CD4-positive, alpha-beta memory T cell (primary cell): Measurements from ENCODE around the gene E2F6. TPM values are rescaled to one million over a fixed set of nuclear protein-coding genes. Genes with fewer than 3 reads are reported as not detected.

Experiments
- CTCF ChIA-PET: fragments of 350-600 bp; sonication (Branson Sonifier 250); formaldehyde crosslinking; loops from one replicate; lab custom pipeline; 2021; ENCODE audit warnings: inconsistent platforms; ENCODE audit not compliant: partially characterized antibody; lab: Charles Lee
- POLR2A ChIA-PET: fragments of 350-600 bp; sonication (Branson Sonifier 250); formaldehyde crosslinking; loops from one replicate; lab custom pipeline; 2021; ENCODE audit not compliant: partially characterized antibody; lab: Charles Lee
- DNase-seq, 5 donors: peaks; one replicate each; pipeline versions ENCODE4 v3.0.0 to v3.0.0-alpha.2; 2020 to 2022; ENCODE audit warnings: mixed read lengths in 1 of 5
- H3K27ac ChIP-seq: one replicate; pipeline ENCODE4 v1.7.0; 2013; ENCODE audit warnings: low read depth, low read length
- H3K27me3 ChIP-seq: 2 replicates; pipeline ENCODE4 v1.7.0; 2013; ENCODE audit warnings: mild to moderate bottlenecking, low read length, moderate library complexity; ENCODE audit not compliant: insufficient read depth
- H3K36me3 ChIP-seq: 2 replicates; pipeline ENCODE4 v1.7.0; 2013; ENCODE audit warnings: mild to moderate bottlenecking, low read length, moderate library complexity; ENCODE audit not compliant: insufficient read depth
- H3K4me1 ChIP-seq: 2 replicates; pipeline ENCODE4 v1.7.0; 2013; ENCODE audit warnings: mild to moderate bottlenecking, low read length, moderate library complexity; ENCODE audit not compliant: insufficient read depth
- H3K4me3 ChIP-seq, 2 donors: one replicate each; pipeline ENCODE4 v1.7.0; 2013; ENCODE audit warnings: low read length in 2 of 2, mild to moderate bottlenecking in 1 of 2
- H3K9me3 ChIP-seq, 2 donors: one replicate each; pipeline ENCODE4 v1.7.0; 2013; ENCODE audit warnings: low read length in 2 of 2, control low read depth in 1 of 2; ENCODE audit not compliant: control insufficient read depth in 1 of 2
- H3K27ac Mint-ChIP-seq, 7 donors: one replicate each; pipeline ENCODE4 v1.8.0; 2020 to 2021; ENCODE audit warnings: mixed read lengths in 7 of 7, mild to moderate bottlenecking in 6 of 7, inconsistent platforms in 3 of 7, moderate library complexity in 3 of 7
- H3K27me3 Mint-ChIP-seq, 2 donors: one replicate each; pipeline ENCODE4 v1.8.0; 2020 to 2021; ENCODE audit warnings: mixed read lengths in 2 of 2
- H3K36me3 Mint-ChIP-seq, 2 donors: one replicate each; pipeline ENCODE4 v1.8.0; 2020 to 2021; ENCODE audit warnings: mixed read lengths in 2 of 2, inconsistent platforms in 1 of 2, mild to moderate bottlenecking in 1 of 2
- H3K4me1 Mint-ChIP-seq, 4 donors: one replicate each; pipeline ENCODE4 v1.8.0; 2020 to 2021; ENCODE audit warnings: mixed read lengths in 4 of 4, mild to moderate bottlenecking in 1 of 4
- H3K4me3 Mint-ChIP-seq, 8 donors: one replicate each; pipeline ENCODE4 v1.8.0; 2020 to 2021; ENCODE audit warnings: mixed read lengths in 8 of 8, mild to moderate bottlenecking in 7 of 8, moderate library complexity in 6 of 8, inconsistent platforms in 3 of 8
- H3K9me3 Mint-ChIP-seq, 8 donors: one replicate each; pipeline ENCODE4 v1.8.0; 2020 to 2021; ENCODE audit warnings: mixed read lengths in 8 of 8, mild to moderate bottlenecking in 5 of 8, inconsistent platforms in 3 of 8, moderate library complexity in 1 of 8
- intact Hi-C: fragments of 100-400 bp; cut with micrococcal nuclease; formaldehyde crosslinking; loops from one replicate; pipeline ENCODE4 v1.15.1; 2023
- polyA plus RNA-seq, 2 donors: library from polyadenylated mRNA; unstranded; fragments of 300-500 nt; fragmentation: Illumina TruSeq; gene quantifications; one replicate each; pipeline ENCODE4 v1.2.3, GENCODE V29; 2021
- total RNA-seq, 2 experiments: library from RNA; stranded (reverse); gene quantifications; one replicate each; pipeline ENCODE4 v1.2.3, GENCODE V29; 2021

Gene E2F6
- total and polyA plus RNA-seq, 4 experiments from 2014 or later: 3.2 to 8.5 (median 6.2) TPM

DNA sequence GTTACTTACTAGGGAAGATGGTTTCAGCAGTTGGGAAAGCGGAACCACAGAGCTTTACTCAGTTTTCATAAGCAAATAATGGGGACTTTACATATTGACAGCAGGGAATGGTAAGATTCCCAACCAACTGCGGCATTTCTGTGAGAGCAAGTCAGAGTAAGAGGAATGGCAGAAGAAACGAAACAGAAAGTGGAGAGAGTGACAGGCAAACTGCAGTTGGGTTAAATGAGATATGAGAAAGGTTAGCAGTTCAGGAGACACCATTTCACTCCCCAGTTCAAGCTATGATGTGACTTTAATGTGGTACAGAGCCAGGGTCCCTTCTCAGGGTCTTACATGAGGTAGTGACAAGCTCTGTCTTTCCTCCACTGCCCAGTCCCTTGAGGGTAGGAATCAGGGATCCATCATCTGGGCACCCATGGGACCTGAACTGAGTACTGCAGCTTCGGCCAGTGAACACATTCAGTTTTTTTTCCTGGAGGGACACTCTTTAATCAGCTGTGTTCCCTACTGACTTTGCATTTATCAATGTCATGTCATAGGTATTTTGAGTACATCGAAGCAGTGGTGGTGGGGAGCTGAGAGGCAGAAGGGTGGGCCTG, 34.8 kb upstream of the E2F6 start:
- no peak overlapping the region for H3K4me3 ChIP-seq
- ChIA-PET POLR2A (no interaction called here), CTCF (no interaction called here)
- H3K4me1 ChIP-seq: no peaks in the 10 kb centered on the region
- no peak overlapping the region for H3K27ac Mint-ChIP-seq
- intact Hi-C loops: no loop called here
- H3K4me3 Mint-ChIP-seq: peak overlapping the region in 5 of 8 donors; percentile 0 to 39 (median 9)
- peaks cover 0 to 5% (median under 1%) of the 10 kb centered on the region in 8 donors for H3K9me3 Mint-ChIP-seq
- DNase-seq: no peak
- H3K4me1 Mint-ChIP-seq: peaks cover 0 to 7% (median 4%) of the 10 kb centered on the region in 4 donors
- H3K36me3 ChIP-seq: no peaks in the 10 kb centered on the region
- H3K27me3 Mint-ChIP-seq: peaks cover 8 to 22% of the 10 kb centered on the region in 2 donors
- no peaks in the 10 kb centered on the region for H3K9me3 ChIP-seq
- H3K27me3 ChIP-seq: peaks cover 3% of the 10 kb centered on the region
- no peaks in the 10 kb centered on the region for H3K36me3 Mint-ChIP-seq
- H3K27ac ChIP-seq: no peak overlapping the region

DNA sequence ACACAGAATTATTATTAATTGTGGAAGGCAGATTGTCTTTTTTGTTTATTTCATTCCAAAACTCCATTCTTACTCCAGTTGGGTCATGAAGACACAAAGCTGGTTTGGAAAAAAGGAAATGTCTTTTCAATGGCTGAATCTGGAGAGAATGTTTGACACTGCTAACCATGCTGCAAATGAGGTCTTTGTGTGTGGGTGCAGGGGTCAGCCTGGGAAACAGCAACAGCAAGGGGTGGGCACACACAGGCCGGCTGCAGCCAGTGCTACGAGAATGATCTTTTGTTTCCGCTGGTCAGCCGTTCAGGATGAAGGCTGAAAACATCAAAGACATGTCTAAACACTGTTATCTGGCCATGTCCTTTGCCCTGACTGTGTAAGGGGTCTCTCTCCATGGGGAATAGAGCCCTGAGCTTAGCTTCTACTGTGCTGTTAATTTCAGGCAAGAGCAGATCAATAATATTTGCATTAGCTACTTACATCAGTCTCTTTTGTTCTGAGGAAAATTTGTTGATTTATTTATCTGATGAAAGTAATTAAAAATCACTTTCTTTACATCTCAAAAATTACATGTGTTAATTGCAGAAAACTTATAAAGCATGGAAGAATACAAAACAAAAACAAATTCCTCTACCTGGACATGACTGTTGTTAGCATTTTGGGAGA, 33.3 kb upstream of the E2F6 start:
- DNase-seq: no peak
- no peak overlapping the region for H3K27ac Mint-ChIP-seq
- no peaks in the 10 kb centered on the region for H3K36me3 ChIP-seq
- H3K27ac ChIP-seq: no peak overlapping the region
- H3K4me3 Mint-ChIP-seq: no peak overlapping the region
- H3K4me1 Mint-ChIP-seq: peaks cover 0 to 7% (median 4%) of the 10 kb centered on the region in 4 donors
- CTCF ChIA-PET: no interaction called here
- no peak overlapping the region for H3K4me3 ChIP-seq
- peaks cover 4% of the 10 kb centered on the region for H3K27me3 ChIP-seq
- H3K4me1 ChIP-seq: no peaks in the 10 kb centered on the region
- no peaks in the 10 kb centered on the region for H3K36me3 Mint-ChIP-seq
- POLR2A ChIA-PET: no interaction called here
- H3K9me3 ChIP-seq: no peaks in the 10 kb centered on the region
- peaks cover 0 to 4% (median under 1%) of the 10 kb centered on the region in 8 donors for H3K9me3 Mint-ChIP-seq
- intact Hi-C loops: no loop called here
- H3K27me3 Mint-ChIP-seq: peaks cover 5 to 19% of the 10 kb centered on the region in 2 donors

GRCh38 chr2:11498543-11499034, 32.6 kb upstream of the E2F6 start:
- POLR2A ChIA-PET: no interaction called here
- Histone ChIP-seq H3K4me1 (no peaks in the 10 kb centered on the region), H3K36me3 (no peaks in the 10 kb centered on the region), H3K9me3 (no peaks in the 10 kb centered on the region), H3K4me3 (no peak overlapping the region), H3K27ac (no peak overlapping the region), H3K27me3 (peaks cover 4% of the 10 kb centered on the region)
- Mint-ChIP-seq H3K9me3 (peaks cover 0 to 3% (median 0%) of the 10 kb centered on the region in 8 donors), H3K4me3 (no peak overlapping the region), H3K27ac (no peak overlapping the region), H3K4me1 (peaks cover 0 to 7% (median 4%) of the 10 kb centered on the region in 4 donors), H3K36me3 (no peaks in the 10 kb centered on the region), H3K27me3 (peaks cover 3 to 17% of the 10 kb centered on the region in 2 donors)
- DNase-seq: no peak
- CTCF ChIA-PET: no interaction called here
- intact Hi-C loops: no loop called here

- no peak overlapping the region for H3K4me3 Mint-ChIP-seq
- peaks cover 4% of the 10 kb centered on the region for H3K27me3 ChIP-seq
- intact Hi-C loops: no loop called here
- H3K4me3 ChIP-seq: no peak overlapping the region
- H3K9me3 ChIP-seq: no peaks in the 10 kb centered on the region
- H3K36me3 Mint-ChIP-seq: no peaks in the 10 kb centered on the region
- H3K4me1 ChIP-seq: no peaks in the 10 kb centered on the region
- no peak overlapping the region for H3K27ac Mint-ChIP-seq
- no peak for DNase-seq
- POLR2A ChIA-PET: no interaction called here
- no peaks in the 10 kb centered on the region for H3K9me3 Mint-ChIP-seq
- H3K27ac ChIP-seq: no peak overlapping the region
- CTCF ChIA-PET: no interaction called here
- H3K36me3 ChIP-seq: no peaks in the 10 kb centered on the region
- peaks cover 3 to 10% of the 10 kb centered on the region in 2 donors for H3K27me3 Mint-ChIP-seq
- peaks cover 0 to 7% (median 4%) of the 10 kb centered on the region in 4 donors for H3K4me1 Mint-ChIP-seq
Observed at GRCh38 chr2:11495844-11496681, 30.1 kb upstream of the E2F6 start.

DNA sequence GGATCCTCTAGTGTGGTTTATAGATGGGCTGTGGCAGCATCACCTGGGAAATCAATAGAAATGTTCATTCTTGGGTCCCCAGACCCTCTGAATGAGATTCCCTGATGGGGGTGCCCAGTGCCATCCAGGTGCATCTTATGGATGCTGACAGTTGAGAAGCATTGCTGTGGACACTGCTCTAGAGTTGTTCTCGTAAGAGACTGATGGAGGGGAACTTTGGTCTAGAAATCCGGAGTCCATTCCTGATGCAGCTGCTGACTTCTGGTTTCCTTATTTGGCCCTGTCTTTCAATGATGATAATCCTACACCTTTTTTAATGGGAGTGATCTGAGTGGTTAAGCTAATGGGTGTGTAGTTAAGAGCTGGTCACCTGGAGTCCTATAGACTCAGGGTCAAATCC, 28.3 kb upstream of the E2F6 start:
- ChIA-PET POLR2A (no interaction called here), CTCF (no interaction called here)
- intact Hi-C loops: no loop called here
- Mint-ChIP-seq H3K9me3 (peaks cover 0 to 4% (median 1%) of the 10 kb centered on the region in 8 donors), H3K27me3 (peaks cover 3 to 8% of the 10 kb centered on the region in 2 donors), H3K4me1 (no peaks in the 10 kb centered on the region), H3K36me3 (no peaks in the 10 kb centered on the region), H3K27ac (no peak overlapping the region), H3K4me3 (no peak overlapping the region)
- Histone ChIP-seq H3K9me3 (no peaks in the 10 kb centered on the region), H3K4me3 (no peak overlapping the region), H3K4me1 (no peaks in the 10 kb centered on the region), H3K27ac (no peak overlapping the region), H3K27me3 (peaks cover 4% of the 10 kb centered on the region), H3K36me3 (no peaks in the 10 kb centered on the region)
- no peak for DNase-seq

DNA sequence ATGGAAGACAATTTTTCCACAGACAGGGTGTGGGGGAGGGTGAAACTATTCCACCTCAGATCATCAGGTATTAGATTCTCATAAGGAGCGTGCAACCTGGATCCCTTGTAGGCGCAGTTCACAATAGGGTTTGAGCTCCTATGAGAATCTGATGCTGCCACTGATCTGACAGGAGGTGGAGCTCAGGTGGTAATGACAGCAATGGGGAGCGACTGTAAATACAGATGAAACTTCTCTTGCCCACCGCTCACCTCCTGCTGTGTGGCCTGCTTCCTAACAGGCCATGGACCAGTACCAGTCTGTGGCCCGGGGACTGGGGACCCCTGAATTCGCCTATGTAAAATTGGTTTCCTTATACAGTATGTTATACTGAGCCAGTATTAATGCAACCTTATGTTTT, 27.3 kb upstream of the E2F6 start:
- no peak overlapping the region for H3K27ac ChIP-seq
- H3K4me1 Mint-ChIP-seq: no peaks in the 10 kb centered on the region
- H3K9me3 ChIP-seq: no peaks in the 10 kb centered on the region
- no peaks in the 10 kb centered on the region for H3K4me1 ChIP-seq
- no peak overlapping the region for H3K4me3 ChIP-seq
- H3K9me3 Mint-ChIP-seq: peaks cover 0 to 4% (median 1%) of the 10 kb centered on the region in 8 donors
- intact Hi-C loops: no loop called here
- CTCF ChIA-PET: interaction anchor here (1.2 kb wide), 1 partner anchor 20 kb away, joined by 3 read pairs; no protein-coding TSS in a partner anchor
- peaks cover 4% of the 10 kb centered on the region for H3K27me3 ChIP-seq
- no peaks in the 10 kb centered on the region for H3K36me3 Mint-ChIP-seq
- no peak for DNase-seq
- H3K36me3 ChIP-seq: no peaks in the 10 kb centered on the region
- H3K27me3 Mint-ChIP-seq: peaks cover 3 to 8% of the 10 kb centered on the region in 2 donors
- POLR2A ChIA-PET: no interaction called here
- H3K27ac Mint-ChIP-seq: no peak overlapping the region
- H3K4me3 Mint-ChIP-seq: no peak overlapping the region

DNA sequence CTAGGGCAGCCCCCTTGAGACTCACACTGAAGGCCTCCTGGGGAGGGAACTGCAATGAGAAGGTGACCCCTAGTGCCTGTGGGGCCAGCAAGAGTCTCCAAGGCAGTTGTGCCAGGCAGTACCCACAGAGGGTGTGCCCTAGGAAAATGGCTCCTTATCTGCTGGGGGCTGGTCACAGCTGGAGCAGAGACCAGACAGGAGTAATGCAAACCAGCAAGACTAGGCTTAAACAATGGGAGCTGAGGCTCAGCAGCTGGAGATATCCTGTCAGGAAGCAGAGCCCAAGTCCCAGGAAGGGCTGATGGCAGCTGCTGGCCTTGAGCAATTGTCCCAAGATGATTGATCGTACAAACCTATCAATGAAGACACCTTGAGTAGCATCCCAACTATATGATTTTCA, 26.8 kb upstream of the E2F6 start:
- intact Hi-C loops: no loop called here
- Histone ChIP-seq H3K27me3 (peaks cover 4% of the 10 kb centered on the region), H3K4me1 (no peaks in the 10 kb centered on the region), H3K27ac (no peak overlapping the region), H3K36me3 (no peaks in the 10 kb centered on the region), H3K4me3 (no peak overlapping the region), H3K9me3 (no peaks in the 10 kb centered on the region)
- Mint-ChIP-seq H3K9me3 (peaks cover 0 to 4% (median 1%) of the 10 kb centered on the region in 8 donors), H3K36me3 (no peaks in the 10 kb centered on the region), H3K4me1 (no peaks in the 10 kb centered on the region), H3K27ac (no peak overlapping the region), H3K27me3 (peaks cover 7 to 8% of the 10 kb centered on the region in 2 donors), H3K4me3 (no peak overlapping the region)
- POLR2A ChIA-PET: no interaction called here
- CTCF ChIA-PET: interaction anchor here (1.2 kb wide), 1 partner anchor 19 kb away, joined by 3 read pairs; no protein-coding TSS in a partner anchor
- DNase-seq: no peak
